ENCODE data around the gene FAM83C.
"Not testable (repeated sequence)": the region's sequence is repeated elsewhere in the genome, so short reads cannot be mapped to it uniquely, and the experiment has no call there.

Gene FAM83C

GRCh38 chr20:35253010-35253409 is 39.2 kb downstream of the FAM83C start:
- no peak overlapping the region for H3K4me3 ChIP-seq (ENCODE audit: control insufficient read depth, low read depth, low read length)
- DNase-seq (ENCODE audit: low read depth), result no peak
- TF ChIP-seq, protein P1, sequence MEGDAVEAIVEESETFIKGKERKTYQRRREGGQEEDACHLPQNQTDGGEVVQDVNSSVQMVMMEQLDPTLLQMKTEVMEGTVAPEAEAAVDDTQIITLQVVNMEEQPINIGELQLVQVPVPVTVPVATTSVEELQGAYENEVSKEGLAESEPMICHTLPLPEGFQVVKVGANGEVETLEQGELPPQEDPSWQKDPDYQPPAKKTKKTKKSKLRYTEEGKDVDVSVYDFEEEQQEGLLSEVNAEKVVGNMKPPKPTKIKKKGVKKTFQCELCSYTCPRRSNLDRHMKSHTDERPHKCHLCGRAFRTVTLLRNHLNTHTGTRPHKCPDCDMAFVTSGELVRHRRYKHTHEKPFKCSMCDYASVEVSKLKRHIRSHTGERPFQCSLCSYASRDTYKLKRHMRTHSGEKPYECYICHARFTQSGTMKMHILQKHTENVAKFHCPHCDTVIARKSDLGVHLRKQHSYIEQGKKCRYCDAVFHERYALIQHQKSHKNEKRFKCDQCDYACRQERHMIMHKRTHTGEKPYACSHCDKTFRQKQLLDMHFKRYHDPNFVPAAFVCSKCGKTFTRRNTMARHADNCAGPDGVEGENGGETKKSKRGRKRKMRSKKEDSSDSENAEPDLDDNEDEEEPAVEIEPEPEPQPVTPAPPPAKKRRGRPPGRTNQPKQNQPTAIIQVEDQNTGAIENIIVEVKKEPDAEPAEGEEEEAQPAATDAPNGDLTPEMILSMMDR (conservative IDR thresholded peaks at IDR 0.05; ENCODE audit: control insufficient read depth, insufficient read depth, low read depth, low read length), result no peak

- H3K4me3 ChIP-seq (ENCODE audit: control insufficient read depth, low read depth, low read length); DNase-seq (ENCODE audit: low read depth): not testable (repeated sequence)
These were observed 39.6 kb downstream of the FAM83C start for GRCh38 chr20:35252598-35252997.

- DNase-seq (ENCODE audit: low read depth), result no peak
- H3K4me3 ChIP-seq (ENCODE audit: control insufficient read depth, low read depth, low read length), result no peak overlapping the region
- TF ChIP-seq, protein P1 (conservative IDR thresholded peaks at IDR 0.05; ENCODE audit: control insufficient read depth, insufficient read depth, low read depth, low read length), result no peak
These were observed 40.2 kb downstream of the FAM83C start for GRCh38 chr20:35252037-35252461.

DNA sequence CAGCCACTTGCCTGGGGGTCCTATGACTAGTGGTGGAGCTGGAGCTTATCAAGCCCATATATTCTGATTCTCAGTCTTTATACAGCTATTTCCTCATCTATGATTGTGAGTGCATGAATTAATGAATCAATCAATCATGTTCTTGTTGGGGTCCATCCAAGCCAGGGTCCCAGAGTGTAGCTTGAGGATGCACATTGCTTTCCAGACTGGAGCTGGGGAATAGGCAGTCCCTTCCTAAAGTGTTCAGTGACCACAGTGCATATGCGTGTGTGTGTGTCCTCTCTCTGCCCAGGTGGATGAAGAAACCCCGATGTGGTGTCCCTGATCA is 40.6 kb downstream of the FAM83C start:
- TF ChIP-seq, protein P1 (conservative IDR thresholded peaks at IDR 0.05; ENCODE audit: control insufficient read depth, insufficient read depth, low read depth, low read length), result no peak
- DNase-seq (ENCODE audit: low read depth), result no peak
- no peak overlapping the region for H3K4me3 ChIP-seq (ENCODE audit: control insufficient read depth, low read depth, low read length)

DNA sequence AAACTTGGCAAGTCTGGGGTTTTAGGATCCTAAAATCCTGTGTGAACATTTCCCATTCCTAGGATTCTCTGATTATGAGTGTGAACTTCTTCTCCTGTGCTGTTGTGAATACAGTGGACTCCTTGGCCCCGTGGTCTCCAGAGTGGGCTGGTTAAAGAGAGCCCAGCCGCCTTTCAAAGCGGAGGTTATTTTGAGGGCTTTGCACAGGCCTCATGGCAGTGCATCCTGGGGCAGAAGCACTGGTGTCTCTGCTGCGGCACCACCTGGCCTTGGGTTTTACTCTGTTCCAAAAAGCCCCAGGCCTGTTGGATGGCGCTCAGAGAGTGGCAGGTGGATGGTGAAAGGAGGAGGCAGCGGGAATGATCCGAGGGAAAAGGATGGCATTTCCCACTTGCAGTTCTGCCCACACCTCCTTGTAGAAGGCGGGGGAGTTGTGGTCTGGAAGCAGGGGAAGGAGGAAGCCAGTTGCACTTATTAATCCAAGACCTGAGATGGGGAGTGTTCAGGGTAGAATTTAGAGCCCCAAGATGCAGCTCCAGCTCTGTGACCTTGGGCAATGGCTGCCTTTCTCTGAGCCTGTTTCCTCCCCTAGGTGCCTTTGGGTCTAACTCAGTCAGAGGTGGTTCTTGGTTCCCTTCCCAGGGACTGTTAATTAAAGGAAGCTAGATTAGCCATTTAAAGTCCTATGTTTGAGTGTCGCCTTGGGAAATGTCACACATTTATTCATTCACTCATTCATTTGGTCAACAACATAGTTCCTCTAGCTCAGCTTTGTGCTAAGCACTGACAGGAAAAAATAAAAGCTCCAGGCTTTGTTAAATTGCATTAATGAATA is 43.4 kb downstream of the FAM83C start:
- no peak overlapping the region for H3K4me3 ChIP-seq (ENCODE audit: control insufficient read depth, low read depth, low read length)
- DNase-seq (ENCODE audit: low read depth), result no peak
- TF ChIP-seq, protein P1 (conservative IDR thresholded peaks at IDR 0.05; ENCODE audit: control insufficient read depth, insufficient read depth, low read depth, low read length), result no peak

GRCh38 chr20:35246723-35247122 is 45.5 kb downstream of the FAM83C start:
- DNase-seq (ENCODE audit: low read depth), result no peak
- TF ChIP-seq, protein P1 (conservative IDR thresholded peaks at IDR 0.05; ENCODE audit: control insufficient read depth, insufficient read depth, low read depth, low read length), result no peak
- no peak overlapping the region for H3K4me3 ChIP-seq (ENCODE audit: control insufficient read depth, low read depth, low read length)

DNA sequence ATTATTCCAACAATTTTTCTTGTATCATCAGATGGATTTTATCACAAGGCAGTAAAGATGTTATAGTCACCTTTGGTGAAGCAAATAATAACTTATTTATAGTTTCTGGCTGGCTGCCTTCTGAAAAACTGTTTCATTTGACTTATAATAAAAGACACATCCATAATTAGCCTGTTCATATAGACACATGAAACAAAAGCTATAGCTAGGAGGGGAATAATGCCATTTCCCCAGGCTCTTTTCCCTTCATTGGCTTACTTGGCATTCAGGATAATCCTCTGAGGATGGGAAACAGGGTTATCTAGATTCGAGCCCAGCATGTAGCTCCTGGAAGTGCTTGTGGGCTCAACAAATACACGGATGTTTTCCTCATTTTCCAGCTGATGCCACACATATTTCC is 48.2 kb downstream of the FAM83C start:
- no peak for DNase-seq (ENCODE audit: low read depth)
- H3K4me3 ChIP-seq (ENCODE audit: control insufficient read depth, low read depth, low read length), result no peak overlapping the region
- TF ChIP-seq, protein P1 (conservative IDR thresholded peaks at IDR 0.05; ENCODE audit: control insufficient read depth, insufficient read depth, low read depth, low read length), result no peak
